AG09309 (cell line): Measurements from ENCODE around the gene TTBK2.

Experiments
- DNase-seq: peaks from one replicate; pipeline ENCODE4 v3.0.0-alpha.2; 2010; ENCODE audit warnings: low read depth
- H3K4me3 ChIP-seq: 2 replicates; pipeline ENCODE4 v1.5.1; 2011; ENCODE audit warnings: mild to moderate bottlenecking, low read depth, low read length, moderate library complexity; ENCODE audit not compliant: control insufficient read depth
- CTCF ChIP-seq: IDR thresholded peaks from 2 replicates; pipeline ENCODE4 v1.5.1; 2011; ENCODE audit warnings: mild to moderate bottlenecking, low read depth, low read length, inconsistent platforms; ENCODE audit not compliant: insufficient read depth, control insufficient read depth; ENCODE audit errors: missing control alignments

Gene TTBK2

DNA sequence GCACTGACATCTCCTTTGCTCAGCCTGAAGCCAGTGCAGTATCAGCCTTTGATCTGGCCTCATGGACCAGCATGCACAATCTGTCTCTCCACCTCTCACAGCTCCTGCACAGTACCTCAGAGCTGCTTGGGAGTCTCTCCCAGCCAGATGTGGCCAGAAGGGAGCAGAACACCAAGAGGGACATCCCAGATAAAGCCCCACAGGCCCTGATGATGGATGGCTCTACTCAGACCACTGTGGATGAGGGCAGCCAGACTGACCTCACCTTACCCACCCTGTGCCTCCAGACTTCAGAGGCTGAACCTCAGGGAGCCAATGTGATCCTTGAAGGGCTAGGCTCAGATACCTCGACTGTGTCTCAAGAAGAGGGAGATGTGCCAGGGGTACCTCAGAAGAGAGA lies 228.0 kb downstream of the TTBK2 start:
- no peak overlapping the region for H3K4me3 ChIP-seq
- no peak for DNase-seq
- no peak for TF ChIP-seq CTCF

- no peak for TF ChIP-seq CTCF
- no peak for DNase-seq
- H3K4me3 ChIP-seq, result no peak overlapping the region
Measured at GRCh38 chr15:42691770-42692169, 228.8 kb downstream of the TTBK2 start.

- TF ChIP-seq CTCF, result no peak
- no peak for DNase-seq
- no peak overlapping the region for H3K4me3 ChIP-seq
Measured at GRCh38 chr15:42691308-42691707, 229.3 kb downstream of the TTBK2 start.
